MM.1S (cell line): ENCODE results near the gene ZNF506.
"Not testable (repeated sequence)": the region's sequence is repeated elsewhere in the genome, so short reads cannot be mapped to it uniquely, and the experiment has no call there.

Source experiments
- DNase-seq: peaks from one replicate; pipeline ENCODE4 v3.0.0-alpha.2; 2015
- H2AFZ ChIP-seq: fragments of 300-600 bp; sonication (generic); 2 replicates; pipeline ENCODE4 v1.6.0; 2016; ENCODE audit warnings: antibody characterized with exemption, low read length
- H3F3A ChIP-seq: fragments of 300-600 bp; sonication (generic); 2 replicates; pipeline ENCODE4 v1.6.1; 2016; ENCODE audit warnings: mild to moderate bottlenecking, antibody characterized with exemption, low read length, moderate library complexity, mixed read lengths; ENCODE audit not compliant: insufficient read depth
- H3K27ac ChIP-seq: fragments of 300-600 bp; sonication (generic); 2 replicates; pipeline ENCODE4 v1.5.1; 2016; ENCODE audit warnings: mild to moderate bottlenecking, low read length
- H3K27me3 ChIP-seq: fragments of 300-600 bp; sonication (generic); replicated peaks from 2 replicates; pipeline ENCODE4 v1.6.0; 2016; ENCODE audit warnings: low read length; ENCODE audit not compliant: insufficient read depth
- H3K36me3 ChIP-seq: fragments of 300-600 bp; sonication (generic); replicated peaks from 2 replicates; pipeline ENCODE4 v1.6.1; 2016; ENCODE audit warnings: mild to moderate bottlenecking, low read length, mixed read lengths; ENCODE audit not compliant: insufficient read depth
- H3K4me1 ChIP-seq: fragments of 300-600 bp; sonication (generic); 2 replicates; pipeline ENCODE4 v1.6.1; 2016; ENCODE audit warnings: low read length, mixed read lengths
- H3K4me2 ChIP-seq: fragments of 300-600 bp; sonication (generic); 2 replicates; pipeline ENCODE4 v1.6.0; 2016; ENCODE audit warnings: low read depth, low read length
- H3K4me3 ChIP-seq: fragments of 300-600 bp; sonication (generic); 2 replicates; pipeline ENCODE4 v1.5.1; 2016; ENCODE audit warnings: low read length, mixed read lengths
- H3K79me2 ChIP-seq: fragments of 300-600 bp; sonication (generic); 2 replicates; pipeline ENCODE4 v1.6.1; 2016; ENCODE audit warnings: mixed run types, low read length, mixed read lengths
- H3K9ac ChIP-seq: fragments of 300-600 bp; sonication (generic); 2 replicates; pipeline ENCODE4 v1.6.1; 2016; ENCODE audit warnings: low read length, mixed read lengths
- H3K9me2 ChIP-seq: fragments of 300-600 bp; sonication (generic); replicated peaks from 2 replicates; pipeline ENCODE4 v1.6.1; 2016; ENCODE audit warnings: mild to moderate bottlenecking, low read length, mixed read lengths; ENCODE audit not compliant: insufficient read depth
- H3K9me3 ChIP-seq: fragments of 300-600 bp; sonication (generic); replicated peaks from 2 replicates; pipeline ENCODE4 v1.6.1; 2016; ENCODE audit warnings: mild to moderate bottlenecking, low read length, mixed read lengths; ENCODE audit not compliant: insufficient read depth
- H4K20me1 ChIP-seq: fragments of 300-600 bp; sonication (generic); 2 replicates; pipeline ENCODE4 v1.6.1; 2016; ENCODE audit warnings: mild to moderate bottlenecking, low read length, moderate library complexity, mixed read lengths; ENCODE audit not compliant: insufficient read depth
- EZH2 ChIP-seq: fragments of 300-600 bp; sonication (generic); optimal IDR thresholded peaks from 2 replicates; pipeline ENCODE3; 2017; ENCODE audit warnings: low read depth, mild to moderate bottlenecking, antibody characterized with exemption, low read length, mixed read lengths
- EZH2phosphoT487 ChIP-seq: fragments of 300-600 bp; sonication (generic); IDR thresholded peaks from 2 replicates; pipeline ENCODE4 v1.6.1; 2018; ENCODE audit warnings: antibody characterized with exemption, low read length
- TF ChIP-seq, protein P1 (sequence below): fragments of 300-600 bp; sonication (generic); IDR thresholded peaks from 2 replicates; pipeline ENCODE4 v1.5.1; 2016; ENCODE audit warnings: antibody characterized with exemption, low read length, mixed read lengths

Gene ZNF506

DNA sequence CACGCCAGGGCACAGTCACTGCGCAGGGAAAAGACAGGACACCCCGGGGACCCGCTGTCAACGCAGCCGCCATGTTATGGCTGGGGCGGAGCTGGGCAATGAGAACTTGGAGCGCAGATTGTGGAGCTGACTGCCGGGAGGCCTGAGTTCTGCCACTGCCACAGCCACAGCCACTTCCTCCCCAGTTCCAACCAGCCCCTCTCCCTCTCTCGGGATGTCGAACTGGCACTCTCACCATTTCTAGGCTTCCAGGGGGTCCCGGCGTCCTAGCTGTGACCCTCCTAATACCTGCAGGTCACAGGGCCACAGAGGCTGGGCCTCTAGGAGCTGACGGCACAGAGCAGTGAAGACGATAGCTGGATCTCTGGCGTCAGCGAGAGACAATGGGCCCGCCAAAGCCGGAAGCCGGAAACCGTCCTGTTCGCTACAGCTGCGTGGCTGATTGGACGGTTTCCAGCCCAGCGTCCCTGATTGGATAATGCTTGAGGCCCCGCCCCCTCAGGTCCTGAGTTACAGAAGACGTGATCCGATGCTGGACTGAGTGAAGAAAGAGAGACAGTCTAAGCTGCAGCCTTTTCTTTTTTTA, at the start of gene ZNF506:
TSS of gene ZNF506 (minus strand) at position 385 of the 586 bp plus-strand sequence. CDS start at position 238, 147 bp downstream.
- Histone ChIP-seq H3K9me3 (0 out of 2 replicates have a peak, but pooled peaks cover 3% of the 10 kb centered on the region), H3K27ac (peak within 1 kb of the TSS; percentile 40; the same call in 1 of the 2 replicates), H3K4me1 (0 out of 2 replicates have a peak, but pooled peaks cover 8% of the 10 kb centered on the region), H3K79me2 (no peaks in the 10 kb centered on the region), H3F3A (no peaks in the 10 kb centered on the region), H3K9me2 (no peaks in the 10 kb centered on the region), H3K4me3 (peak within 1 kb of the TSS; percentile 49), H3K9ac (peak within 1 kb of the TSS; percentile 14; the same call in 1 of the 2 replicates), H3K36me3 (no peaks in the 10 kb centered on the region), H4K20me1 (no peaks in the 10 kb centered on the region), H2AFZ (peak within 1 kb of the TSS; percentile 30), H3K27me3 (no peaks in the 10 kb centered on the region), H3K4me2 (no peak within 1 kb of the TSS)
- peak; percentile 81 for DNase-seq
- TF ChIP-seq, protein P1, sequence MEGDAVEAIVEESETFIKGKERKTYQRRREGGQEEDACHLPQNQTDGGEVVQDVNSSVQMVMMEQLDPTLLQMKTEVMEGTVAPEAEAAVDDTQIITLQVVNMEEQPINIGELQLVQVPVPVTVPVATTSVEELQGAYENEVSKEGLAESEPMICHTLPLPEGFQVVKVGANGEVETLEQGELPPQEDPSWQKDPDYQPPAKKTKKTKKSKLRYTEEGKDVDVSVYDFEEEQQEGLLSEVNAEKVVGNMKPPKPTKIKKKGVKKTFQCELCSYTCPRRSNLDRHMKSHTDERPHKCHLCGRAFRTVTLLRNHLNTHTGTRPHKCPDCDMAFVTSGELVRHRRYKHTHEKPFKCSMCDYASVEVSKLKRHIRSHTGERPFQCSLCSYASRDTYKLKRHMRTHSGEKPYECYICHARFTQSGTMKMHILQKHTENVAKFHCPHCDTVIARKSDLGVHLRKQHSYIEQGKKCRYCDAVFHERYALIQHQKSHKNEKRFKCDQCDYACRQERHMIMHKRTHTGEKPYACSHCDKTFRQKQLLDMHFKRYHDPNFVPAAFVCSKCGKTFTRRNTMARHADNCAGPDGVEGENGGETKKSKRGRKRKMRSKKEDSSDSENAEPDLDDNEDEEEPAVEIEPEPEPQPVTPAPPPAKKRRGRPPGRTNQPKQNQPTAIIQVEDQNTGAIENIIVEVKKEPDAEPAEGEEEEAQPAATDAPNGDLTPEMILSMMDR = no peak
- TF ChIP-seq EZH2phosphoT487 (no peak), EZH2 (no peak)

DNA sequence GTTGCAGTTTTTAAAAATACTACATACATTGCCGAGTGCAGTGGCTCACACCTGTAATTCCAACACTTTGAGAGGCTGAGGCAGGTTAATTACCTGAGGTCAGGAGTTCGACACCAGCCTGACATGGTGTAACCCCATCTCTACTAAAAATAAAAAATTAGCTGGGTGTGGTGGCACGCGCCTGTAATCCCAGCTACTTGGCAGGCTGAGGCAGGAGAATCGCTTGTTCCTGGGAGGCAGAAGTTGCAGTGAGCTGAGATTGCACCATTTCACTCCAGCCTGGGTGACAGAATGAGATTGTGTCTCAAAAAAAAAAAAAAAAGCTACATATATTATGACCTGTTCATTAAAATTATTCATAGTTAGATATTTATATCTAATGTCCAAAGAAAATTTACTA, 48.5 kb upstream of the ZNF506 start:
- not testable (repeated sequence) for H3K4me2 ChIP-seq, DNase-seq, H4K20me1 ChIP-seq, H3F3A ChIP-seq, H3K4me1 ChIP-seq, H3K36me3 ChIP-seq, H3K9me2 ChIP-seq, H3K4me3 ChIP-seq, H3K9ac ChIP-seq, H2AFZ ChIP-seq, H3K27me3 ChIP-seq, H3K27ac ChIP-seq, H3K9me3 ChIP-seq
- H3K79me2 ChIP-seq = peaks cover 65% of the 10 kb centered on the region

DNA sequence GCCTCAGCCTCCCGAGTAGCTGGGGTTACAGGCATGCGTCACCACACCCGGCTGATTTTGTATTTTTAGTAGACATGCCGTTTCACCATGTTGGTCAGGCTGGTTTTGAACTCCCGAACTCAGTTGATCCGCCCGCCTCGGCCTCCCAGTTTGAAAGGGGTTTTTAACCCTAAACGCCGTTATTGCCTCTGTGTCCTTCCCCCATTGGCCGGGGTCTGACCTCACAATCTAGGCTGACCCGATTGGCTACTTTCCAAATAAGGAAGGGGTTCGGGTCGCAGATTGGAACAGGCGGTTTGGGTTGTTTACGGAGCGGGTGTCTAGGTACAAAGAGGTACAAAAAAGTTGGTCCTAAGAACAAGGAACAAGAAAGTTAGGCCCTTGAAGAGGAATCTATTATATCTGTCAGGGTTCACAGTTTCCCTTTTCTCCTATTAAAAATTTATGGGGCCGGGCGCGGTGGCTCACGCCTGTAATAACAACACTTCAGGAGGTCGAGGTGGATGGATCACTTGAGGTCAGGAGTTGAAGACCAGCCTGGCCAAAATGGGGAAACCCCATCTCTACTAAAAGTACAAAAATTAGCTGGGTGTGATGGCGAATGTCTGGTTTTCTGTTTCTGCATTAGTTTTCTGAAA, 45.2 kb upstream of the ZNF506 start:
- TF ChIP-seq EZH2 = no peak
- TF ChIP-seq, protein P1 = no peak
- TF ChIP-seq EZH2phosphoT487 = no peak
- peak; percentile 12 for DNase-seq
- peak overlapping the region; percentile 62 for H3K4me2 ChIP-seq
- peak overlapping the region; percentile 98 for H3K4me3 ChIP-seq
- peak overlapping the region; percentile 93; the same call in 1 of the 2 replicates for H3K27ac ChIP-seq
- peak overlapping the region; percentile 85 for H3K9ac ChIP-seq
- peaks cover 3% of the 10 kb centered on the region; the same call in 1 of the 2 replicates for H3K36me3 ChIP-seq
- H3F3A ChIP-seq = peaks cover 8% of the 10 kb centered on the region
- H3K9me2 ChIP-seq = no peaks in the 10 kb centered on the region
- peak overlapping the region; percentile 99 for H2AFZ ChIP-seq
- no peaks in the 10 kb centered on the region for H4K20me1 ChIP-seq
- H3K79me2 ChIP-seq = peaks cover 55% of the 10 kb centered on the region
- no peaks in the 10 kb centered on the region for H3K4me1 ChIP-seq
- no peaks in the 10 kb centered on the region for H3K27me3 ChIP-seq
- H3K9me3 ChIP-seq = no peaks in the 10 kb centered on the region
